HL-60 (cell line): ENCODE results near the gene CD69.

Experiments used
- DNase-seq, 2 experiments: peaks; one replicate each; pipeline ENCODE4 v3.0.0-alpha.2; 2010 to 2020; ENCODE audit warnings: low read depth in 1 of 2, low spot score in 1 of 2
- H3K27ac ChIP-seq: fragments of 250-450 bp; sonication (Bioruptor Pico); replicated peaks from 2 replicates; pipeline ENCODE4 v1.5.1; 2020; ENCODE audit warnings: mild to moderate bottlenecking, moderate library complexity
- H3K27me3 ChIP-seq: fragments of 250-450 bp; sonication (Bioruptor Pico); 2 replicates; pipeline ENCODE4 v1.5.1; 2021; ENCODE audit warnings: mild to moderate bottlenecking, moderate library complexity; ENCODE audit not compliant: insufficient read depth, poor library complexity, severe bottlenecking
- H3K4me3 ChIP-seq: replicated peaks from 2 replicates; pipeline ENCODE4 v1.5.1; 2011; ENCODE audit warnings: mild to moderate bottlenecking, control low read depth, low read length; ENCODE audit not compliant: insufficient read depth
- CTCF ChIP-seq: IDR thresholded peaks from one replicate; pipeline ENCODE4 v1.5.1; 2011; ENCODE audit warnings: low read length, control low read depth, inconsistent platforms; ENCODE audit not compliant: insufficient read depth
- GABPA ChIP-seq: IDR thresholded peaks from 2 replicates; pipeline ENCODE4 v1.6.1; 2012; ENCODE audit warnings: low read depth
- POLR2AphosphoS5 ChIP-seq: IDR thresholded peaks from 2 replicates; pipeline ENCODE4 v1.6.1; 2012; ENCODE audit warnings: low read depth
- REST ChIP-seq: IDR thresholded peaks from 2 replicates; pipeline ENCODE4 v1.6.1; 2012; ENCODE audit warnings: low read depth; ENCODE audit not compliant: insufficient replicate concordance
- SPI1 ChIP-seq: IDR thresholded peaks from 2 replicates; pipeline ENCODE4 v1.6.1; 2012; ENCODE audit warnings: low read depth, mild to moderate bottlenecking, borderline replicate concordance

CD69 gene

GRCh38 chr12:9708853-9709252, 51.8 kb downstream of the CD69 start:
- Histone ChIP-seq H3K4me3 (no peak overlapping the region), H3K27me3 (no peaks in the 10 kb centered on the region), H3K27ac (no peak overlapping the region)
- TF ChIP-seq SPI1 (no peak), REST (no peak), GABPA (no peak), CTCF (no peak), POLR2AphosphoS5 (no peak)
- no peak for DNase-seq

GRCh38 chr12:9707864-9708808, 52.6 kb downstream of the CD69 start:
- peak overlapping the region; percentile 27; the same call in 1 of the 2 replicates for H3K27ac ChIP-seq
- TF ChIP-seq SPI1: no peak
- TF ChIP-seq CTCF: peak; percentile 28
- H3K4me3 ChIP-seq: no peak overlapping the region
- no peaks in the 10 kb centered on the region for H3K27me3 ChIP-seq
- peak; percentile 36 to 74 for DNase-seq

- no peak for TF ChIP-seq REST
- 0 out of 2 replicates have a peak, but pooled peaks have one; percentile 2 for TF ChIP-seq SPI1
- no peak for TF ChIP-seq CTCF
- no peak for TF ChIP-seq GABPA
- Histone ChIP-seq H3K4me3 (no peak overlapping the region), H3K27ac (peak overlapping the region; percentile 27; the same call in 1 of the 2 replicates), H3K27me3 (no peaks in the 10 kb centered on the region)
- DNase-seq: peak in 1 of 2 experiments; percentile 15
Measured at GRCh38 chr12:9707356-9707755, 53.3 kb downstream of the CD69 start.
